Stimulated activated CD4-positive, alpha-beta T cell treated with anti-CD3 and anti-CD28 coated beads, Interleukin-4, amount 100 ng/mL, for 1 hour (primary cell): ENCODE results near the gene PTPN14.
A peak's percentile ranks its signal among the peaks of the same experiment; 100 is the strongest.

Experiments
- DNase-seq: peaks from one replicate; pipeline ENCODE4 v3.0.0-alpha.2; 2020

The PTPN14 gene

DNA sequence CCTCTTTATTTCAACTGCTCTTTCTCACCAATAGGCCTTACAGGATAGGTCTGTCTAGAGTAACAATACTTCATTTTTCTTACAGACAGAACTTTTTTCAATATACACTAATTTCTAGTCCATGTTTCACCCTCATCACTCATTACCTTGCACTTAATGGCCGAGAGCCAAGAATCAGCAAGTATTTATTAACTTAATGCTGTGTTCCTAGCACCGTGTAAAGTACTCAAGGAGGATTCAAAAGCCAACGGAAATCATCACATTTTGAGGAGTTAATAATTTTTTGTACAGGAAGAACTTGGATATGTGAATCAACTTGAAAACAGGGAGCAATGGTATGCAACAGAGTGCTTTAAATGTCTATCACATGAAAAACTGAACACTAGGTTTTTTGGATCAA is 102.0 kb downstream of the PTPN14 start:
- no peak for DNase-seq

DNA sequence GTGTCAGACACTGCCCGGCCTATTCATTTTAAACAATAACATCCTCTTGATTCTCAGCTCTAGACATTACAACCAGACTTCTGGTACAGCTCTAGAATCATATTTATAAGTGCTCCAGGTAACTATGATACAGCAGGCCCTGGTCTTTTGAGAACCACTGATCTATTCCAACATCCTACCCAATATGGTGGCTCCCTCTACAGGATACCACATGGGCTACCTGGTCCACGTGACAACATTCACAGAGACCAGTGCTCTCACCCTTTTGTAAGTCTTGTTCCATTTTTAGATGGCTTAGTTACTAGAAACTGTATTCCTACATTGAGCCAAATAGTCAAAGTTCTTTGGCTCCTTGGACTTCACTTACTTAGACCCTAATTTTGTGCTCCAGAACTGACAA is 102.9 kb downstream of the PTPN14 start:
- DNase-seq: no peak

DNA sequence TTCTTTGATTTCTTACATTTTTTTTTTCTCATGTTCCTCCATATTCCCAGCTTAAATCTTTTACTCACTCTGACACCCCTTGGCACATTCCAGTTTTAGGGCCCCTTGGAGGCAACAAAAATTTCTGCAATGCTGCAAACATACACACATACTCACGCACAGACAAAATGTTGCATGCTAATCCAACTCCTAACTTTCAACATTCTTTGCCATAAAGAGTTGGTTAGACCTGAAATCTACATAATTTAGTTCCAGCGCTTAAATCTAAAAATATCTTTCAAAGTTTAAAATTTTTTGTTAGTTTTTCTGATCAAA is 103.9 kb downstream of the PTPN14 start:
- no peak for DNase-seq

DNA sequence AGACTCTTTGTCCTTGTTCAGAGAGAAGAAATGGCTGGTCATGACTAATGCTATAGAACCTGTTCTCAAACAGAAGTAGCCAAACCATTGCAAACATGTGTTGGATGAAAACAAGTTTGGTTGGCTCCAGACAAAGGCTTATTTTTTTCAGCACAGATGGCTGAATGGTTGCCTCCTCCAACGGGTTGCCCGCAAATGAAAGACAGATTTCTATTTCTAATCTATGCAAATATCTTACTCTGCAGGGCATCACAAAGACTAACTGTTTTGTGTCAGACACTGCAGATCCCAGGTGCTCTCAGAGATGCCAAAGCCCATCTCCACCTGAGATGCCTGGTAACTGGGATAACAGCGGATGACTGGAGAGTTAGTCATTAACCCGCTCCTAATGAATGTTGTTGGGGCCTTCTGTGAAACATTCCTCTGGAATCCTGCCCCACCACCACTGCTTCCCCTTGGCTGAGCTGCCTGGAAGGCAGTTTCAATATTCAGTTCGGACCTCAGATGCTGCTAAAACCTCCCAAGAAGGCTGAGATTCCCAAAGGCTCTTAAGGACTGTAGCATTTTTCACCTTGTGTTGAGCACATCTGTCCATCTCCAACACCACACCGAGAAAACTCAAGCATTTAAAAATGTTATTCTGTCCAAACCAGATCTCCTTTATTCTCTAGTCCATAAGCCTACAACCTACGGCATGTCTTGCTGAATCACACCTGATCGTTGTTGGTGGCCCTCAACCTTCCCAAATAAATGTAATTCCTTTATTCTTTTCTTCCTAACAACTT is 104.4 kb downstream of the PTPN14 start:
- no peak for DNase-seq

DNA sequence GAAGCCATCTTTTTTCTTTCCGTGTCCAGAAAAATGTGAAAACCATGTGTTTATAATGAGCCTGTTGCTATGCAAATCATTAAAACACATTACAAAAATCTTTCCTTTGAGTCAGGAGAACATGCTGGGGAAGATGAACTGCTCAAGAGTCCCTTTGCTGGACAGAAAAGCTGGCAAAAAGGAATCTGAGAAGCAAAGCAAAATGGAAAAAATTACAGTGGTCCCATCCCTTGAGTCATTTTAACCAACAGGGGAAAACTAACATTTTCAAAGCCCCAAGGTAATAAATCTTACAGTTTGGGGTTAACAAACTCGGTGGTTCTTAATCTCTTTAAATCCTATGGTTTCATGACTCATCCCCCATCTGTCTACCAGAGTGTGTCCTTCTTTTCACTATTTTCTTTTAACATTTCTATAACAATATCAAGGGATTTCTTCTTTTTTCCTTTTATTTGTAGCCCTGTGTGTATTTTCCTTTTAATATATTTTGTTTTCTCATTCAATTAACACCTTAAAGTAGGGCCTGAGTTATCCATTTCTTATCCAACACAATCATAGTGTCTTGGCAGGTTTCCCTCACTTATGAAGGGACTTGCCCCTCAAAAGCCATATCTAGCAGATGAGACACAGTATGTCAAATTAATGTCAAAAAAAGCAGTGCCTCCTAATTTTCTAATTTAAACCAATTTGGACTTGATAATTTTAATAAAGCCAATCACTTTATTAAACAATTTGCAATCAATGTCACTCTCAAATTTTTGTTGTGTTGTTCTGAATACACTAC is 105.4 kb downstream of the PTPN14 start:
- DNase-seq: no peak

DNA sequence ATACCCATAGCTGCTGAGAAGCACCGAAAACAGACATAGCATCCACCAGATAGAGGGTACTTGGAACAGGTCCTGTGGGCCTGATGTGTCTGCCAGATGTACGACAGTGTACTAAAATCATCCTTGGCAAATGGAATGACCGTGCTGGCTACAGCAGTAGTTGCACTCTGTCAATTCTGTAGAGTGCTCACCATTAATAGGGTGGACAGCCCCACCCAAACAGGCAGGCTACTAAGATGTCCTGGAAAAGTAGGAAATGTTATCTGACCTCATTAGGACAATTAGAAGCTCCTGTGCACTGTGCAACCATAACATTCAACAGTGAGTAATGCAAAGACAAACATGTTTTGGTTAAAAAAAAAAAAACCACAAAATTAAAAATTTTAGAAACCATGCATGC is 106.2 kb downstream of the PTPN14 start:
- DNase-seq: no peak

DNA sequence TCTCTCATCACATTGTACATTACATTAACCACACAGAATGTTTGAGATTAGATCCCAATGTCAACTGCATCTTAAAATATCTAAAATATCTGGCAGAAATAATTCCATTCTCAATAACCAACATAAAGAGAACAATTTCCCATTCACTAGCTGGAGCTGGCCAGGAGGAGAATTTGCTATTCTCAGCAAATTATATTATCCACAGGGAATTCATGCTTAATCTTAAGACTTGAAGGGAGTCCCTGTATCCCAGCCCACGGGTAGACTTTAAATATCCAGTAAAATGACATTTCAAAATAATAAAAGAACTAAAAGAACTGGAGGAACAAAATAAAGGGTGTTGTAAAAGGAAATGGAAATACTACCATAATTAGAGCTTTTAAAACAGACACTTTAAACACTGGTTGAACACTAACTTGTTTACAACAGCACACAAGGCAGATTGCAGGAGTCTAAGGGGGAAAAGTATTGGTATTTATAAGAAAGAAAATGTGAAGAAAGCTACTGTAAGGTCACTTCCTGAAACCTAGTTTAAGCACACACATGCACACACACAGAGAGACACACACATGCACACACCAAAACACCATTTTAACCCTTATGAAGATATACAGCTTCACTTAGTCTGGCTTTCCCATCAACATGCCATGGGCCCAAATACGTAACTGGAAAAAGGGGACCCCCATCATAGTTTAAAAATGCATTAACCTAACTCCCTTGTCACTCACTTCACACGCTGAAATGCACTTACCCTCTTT is 107.0 kb downstream of the PTPN14 start:
- no peak for DNase-seq

DNA sequence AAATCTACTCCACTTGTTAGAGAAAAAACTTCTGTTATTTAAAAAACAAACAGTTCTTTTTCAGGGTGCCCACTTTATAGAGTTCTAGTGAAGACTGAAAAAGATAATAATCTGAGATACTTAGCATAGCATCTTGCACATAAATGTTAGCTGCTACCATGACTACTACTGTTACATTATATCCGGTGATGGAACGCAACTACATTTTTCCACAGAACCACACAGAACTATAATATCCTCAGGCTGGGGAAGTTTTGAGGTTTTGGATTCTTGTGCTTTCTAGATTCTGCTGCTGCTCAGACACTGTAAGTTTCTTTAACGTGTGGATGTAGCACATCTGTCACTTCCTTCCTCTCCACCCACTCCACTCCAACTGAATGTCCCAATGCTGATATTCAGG is 110.3 kb downstream of the PTPN14 start:
- DNase-seq: no peak

DNA sequence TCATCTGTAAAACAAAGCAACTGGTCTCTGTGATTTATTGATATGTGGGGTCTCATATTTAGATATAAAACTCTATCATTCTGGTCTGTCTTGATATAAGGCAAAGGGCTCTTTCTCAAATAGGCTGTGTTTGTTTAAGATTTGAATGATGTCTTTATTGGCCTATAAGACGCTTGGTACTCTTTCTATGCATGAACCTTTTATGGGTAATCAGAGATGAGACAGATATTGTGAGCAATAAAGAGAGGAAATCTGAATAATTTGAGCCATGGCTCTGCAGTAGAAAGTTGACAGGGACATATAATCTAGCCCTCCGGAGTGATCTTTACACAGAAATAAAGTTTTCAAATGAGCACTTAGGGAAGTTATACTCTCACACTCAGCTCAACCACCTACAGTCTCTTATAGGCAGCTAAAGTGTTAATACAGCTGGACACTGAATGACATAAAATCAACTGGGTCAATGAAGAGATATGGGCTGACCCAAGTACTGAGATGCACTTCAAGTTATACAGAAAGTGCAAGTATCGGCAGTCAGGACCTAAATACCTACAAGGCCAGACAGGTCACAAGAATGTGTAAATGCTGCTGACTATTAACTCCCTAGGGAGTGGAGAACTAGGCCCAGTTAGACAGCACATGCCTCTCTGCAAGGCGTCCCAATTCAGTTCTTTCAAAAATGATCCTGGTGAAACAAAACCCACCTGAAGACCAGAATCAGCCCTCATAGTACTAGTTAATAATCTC is 111.0 kb downstream of the PTPN14 start:
- DNase-seq: no peak

DNA sequence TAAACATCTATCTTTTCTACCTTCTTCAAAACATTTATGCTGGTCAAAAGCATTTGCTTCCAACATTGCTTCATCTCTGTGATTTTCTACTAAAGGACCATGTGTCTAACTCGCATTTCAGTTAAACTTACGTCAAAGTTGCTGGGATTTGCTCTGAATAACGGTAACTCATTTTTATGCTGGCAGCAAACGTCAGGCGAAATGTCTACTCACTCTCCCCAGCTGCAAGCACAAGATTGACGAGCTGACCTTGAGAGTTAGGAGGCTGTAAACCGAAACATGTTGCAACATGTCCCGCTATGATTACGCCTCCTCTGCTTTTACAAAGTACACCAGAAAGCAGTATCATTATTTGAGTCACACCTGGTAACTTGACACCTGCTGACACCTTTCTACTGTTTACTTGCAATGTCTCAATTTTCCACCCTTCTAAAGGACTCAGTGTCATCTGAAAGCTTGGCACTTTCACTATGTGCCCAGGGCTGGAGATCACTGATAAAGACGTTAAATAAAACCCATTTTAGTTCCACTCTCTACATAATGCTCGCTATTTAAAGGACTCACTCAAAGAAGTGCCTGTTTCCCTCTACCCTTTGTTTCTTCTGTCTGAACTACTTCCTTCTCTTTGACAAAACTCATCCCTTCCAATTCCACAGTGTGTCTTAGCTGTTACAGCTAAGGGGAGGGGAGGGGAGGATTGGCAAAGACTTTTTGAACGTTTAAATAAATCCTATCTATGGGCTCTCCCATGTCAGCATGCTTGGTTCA is 111.9 kb downstream of the PTPN14 start:
- no peak for DNase-seq

DNA sequence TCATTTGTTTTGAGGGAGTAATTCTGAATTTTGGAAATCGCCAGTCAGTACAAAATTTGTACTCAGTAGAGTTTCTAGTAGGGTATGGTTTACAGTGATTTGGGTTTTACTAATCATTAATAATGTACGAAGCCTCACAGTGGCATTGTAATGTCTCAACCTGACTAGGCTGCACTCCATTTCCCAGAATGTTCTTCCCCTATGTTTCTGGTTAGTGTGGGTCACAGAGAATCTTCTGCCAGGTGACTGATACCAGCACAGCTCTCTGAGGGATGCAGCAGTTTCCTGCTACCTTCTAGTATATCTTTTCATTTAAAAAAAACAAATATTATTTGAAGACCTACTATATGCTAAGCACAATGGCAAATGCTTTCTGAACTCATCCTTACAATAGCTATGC is 112.9 kb downstream of the PTPN14 start:
- DNase-seq: no peak

DNA sequence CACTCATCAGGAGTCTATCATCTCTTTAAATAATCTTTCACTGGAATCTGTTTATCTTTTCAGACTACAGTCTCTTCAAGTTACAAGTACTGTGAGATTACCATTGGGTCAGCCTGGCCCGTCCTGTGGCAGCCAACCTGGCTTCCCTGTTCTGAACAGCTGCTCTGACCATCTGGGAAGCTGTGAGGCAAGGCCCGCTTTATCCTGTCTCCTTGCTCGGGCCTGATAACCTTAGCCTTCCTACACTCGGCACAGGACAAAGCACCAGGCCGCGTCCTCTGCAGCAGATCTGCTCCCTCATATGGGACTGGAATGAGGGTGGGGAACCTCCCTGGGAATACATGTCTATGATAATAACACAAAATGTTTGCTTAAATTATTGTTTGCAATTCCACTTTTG is 113.3 kb downstream of the PTPN14 start:
- no peak for DNase-seq

DNA sequence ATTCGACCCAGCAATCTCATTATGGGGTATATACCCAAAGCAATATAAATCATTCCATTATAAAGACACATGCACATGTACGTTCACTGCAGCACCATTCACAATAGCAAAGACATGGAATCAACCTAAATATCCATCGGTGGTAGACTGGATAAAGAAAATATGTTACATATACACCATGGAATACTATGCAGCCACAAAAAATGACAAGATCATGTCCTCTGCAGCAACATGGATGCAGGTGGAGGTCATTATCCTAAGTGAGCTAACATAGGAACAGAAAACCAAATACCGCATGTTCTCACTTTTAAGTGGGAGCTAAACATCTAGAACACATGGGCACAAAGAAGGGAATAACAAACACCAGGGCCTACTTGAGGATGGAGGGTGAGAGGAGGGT is 115.5 kb downstream of the PTPN14 start:
- no peak for DNase-seq

DNA sequence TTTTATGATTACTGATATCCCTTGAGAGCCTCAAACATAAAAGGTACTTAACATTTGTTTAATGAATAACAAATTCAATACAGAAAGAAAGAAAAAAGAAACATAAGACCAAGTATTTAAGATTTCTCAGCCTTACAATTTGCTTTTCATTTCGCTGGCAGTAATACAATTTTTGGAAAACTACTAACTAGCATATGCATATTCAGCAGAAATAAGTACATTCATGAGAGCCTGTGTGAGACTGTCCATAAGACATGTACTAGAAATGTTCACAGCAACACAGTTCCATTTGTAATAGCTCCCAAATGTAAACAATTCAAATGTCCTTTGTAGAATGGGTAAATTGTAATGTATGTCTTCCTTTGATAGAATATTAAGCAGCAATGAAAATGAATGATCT is 119.2 kb downstream of the PTPN14 start:
- DNase-seq: no peak

DNA sequence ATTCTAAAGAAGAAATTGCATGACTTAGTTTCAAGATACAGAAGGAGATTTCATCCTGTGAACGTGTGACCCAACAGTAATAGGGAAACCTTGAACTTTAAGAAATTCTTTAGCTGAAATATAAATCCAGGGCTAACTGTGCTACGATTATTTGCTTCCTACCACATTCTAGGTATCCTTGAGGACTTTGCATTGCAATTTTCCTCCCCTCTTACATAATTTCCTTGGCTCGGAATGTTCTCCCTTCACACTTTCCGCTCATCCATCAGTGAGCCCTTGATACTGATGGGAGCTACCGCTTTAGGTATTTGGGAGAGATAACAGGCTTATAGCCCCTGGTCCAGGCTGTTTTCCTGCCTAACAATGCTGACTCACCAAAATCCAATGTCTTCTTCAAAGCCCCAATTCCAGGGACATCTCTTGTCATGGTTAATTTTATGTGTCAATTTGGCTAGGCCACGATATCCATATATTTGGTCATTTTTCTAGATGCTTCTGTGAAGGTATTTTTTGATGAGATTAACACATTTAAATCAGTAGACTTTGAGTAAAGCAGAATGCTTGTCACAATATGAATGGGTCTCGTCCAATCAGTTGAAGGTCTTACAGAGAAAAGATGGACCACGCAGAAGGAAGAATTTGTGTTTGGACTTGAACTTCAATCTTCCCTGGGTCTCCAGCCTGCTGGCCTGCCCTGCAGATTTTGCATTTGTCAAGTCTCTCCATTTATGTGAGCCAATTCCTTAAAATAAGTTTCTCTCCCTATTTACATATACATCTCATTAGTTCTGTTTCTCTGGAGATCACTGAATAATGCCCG is 121.2 kb downstream of the PTPN14 start:
- DNase-seq: no peak

DNA sequence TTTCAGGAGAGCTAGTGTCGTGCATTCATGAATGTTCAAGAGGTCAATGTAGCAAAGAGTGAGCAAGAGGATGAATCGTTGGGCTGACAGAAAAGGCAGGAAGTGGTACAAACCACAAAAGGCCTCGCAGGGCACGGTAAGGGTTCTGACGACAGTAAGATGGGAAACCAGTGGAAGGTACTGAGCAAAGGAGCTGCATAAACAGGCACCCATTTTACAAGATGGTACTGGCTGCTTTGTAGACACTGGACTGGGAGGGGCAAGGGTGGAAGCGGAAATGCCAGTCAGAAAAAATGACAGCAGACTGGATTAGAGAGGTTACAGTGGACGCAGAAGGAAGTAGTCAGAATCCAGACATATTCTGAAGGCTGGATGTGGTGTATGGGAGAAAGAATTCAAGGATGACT is 123.5 kb downstream of the PTPN14 start:
- peak; percentile 7 for DNase-seq

DNA sequence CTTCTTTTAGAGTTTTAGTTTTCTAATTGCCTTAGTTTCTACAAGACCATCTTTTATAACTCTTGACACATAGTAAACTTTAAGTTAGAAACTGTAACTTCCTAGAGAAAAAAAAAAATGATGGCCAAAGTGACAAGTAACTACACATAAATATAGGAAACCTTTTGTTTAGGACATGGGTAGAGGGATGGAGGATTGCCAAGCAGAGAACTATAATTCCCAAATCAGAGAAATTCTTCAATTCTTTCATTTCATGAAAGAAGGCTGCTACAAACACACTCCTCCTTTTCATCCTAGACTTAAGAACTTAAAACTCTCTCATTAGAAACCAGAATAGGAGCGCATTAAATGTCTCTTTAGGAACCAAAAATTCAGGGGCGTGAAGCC is 125.0 kb downstream of the PTPN14 start:
- DNase-seq: no peak

DNA sequence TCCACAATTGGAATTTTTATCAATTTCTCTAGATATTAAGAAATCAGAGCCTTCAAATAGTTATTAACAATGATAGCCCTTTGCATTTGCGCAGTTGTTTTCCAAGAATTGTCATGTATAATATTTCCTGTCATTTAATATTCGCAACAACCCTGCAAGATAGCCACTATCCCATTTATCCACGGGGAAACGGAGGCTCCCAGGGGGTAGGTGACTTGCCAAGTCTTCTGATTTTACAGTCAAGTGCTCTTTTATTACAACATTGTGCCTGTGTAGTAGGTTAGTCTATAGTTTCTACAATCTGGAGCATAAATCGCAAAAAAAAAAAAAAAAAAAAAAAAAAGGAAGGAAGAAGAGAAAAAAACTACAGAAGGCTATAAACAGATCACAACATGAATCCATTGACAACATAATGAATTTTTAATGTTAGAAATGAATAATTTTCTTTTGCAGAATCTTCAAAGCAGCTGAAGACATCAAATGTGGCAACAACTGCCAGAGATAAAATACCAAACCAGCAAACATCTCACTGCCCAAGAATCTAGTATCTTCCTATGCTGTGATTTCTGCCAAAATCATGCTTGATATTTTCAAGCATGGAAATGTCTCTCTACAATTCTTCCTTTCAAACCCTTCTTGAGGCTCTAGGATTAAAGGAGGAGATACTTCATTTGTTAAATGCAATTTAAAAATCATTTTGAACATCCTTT is 125.5 kb downstream of the PTPN14 start:
- no peak for DNase-seq

DNA sequence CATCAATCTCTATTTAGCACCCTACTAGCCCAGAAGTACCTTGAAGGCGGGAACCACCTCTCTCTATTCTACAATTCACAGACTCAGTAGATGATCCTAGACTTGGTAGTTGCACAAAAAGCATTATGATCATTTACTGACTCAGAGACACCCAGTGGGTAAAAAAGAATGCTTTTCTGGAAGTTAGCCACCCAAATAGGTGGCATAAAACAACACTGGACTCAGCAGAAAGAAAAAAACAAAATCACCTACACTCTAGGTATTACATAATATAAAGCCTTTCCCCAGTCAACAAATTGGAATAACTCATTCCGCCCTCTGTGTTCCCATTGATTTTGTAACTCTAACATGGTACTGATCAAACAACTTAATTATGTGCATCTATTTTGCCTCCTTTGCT is 126.3 kb downstream of the PTPN14 start:
- DNase-seq: no peak

DNA sequence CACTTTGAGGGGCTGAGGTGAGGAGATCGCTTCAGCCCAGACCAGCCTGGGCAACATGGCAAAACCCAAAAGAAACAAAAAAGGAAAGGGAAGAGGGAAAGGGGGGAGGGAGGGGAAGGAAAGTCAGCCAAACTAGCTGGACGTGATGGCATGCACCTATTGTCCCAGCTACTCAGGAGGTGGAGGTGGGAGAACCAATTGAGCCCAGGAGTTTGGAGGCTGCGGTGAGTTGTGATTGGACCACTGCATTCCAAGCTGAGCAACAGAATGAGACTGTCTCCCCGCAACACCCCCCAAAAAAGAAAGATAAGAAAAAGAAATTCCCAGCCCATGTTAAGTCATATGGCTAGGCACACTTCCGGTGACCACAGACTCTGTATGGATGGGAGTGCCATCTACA is 128.4 kb downstream of the PTPN14 start:
- no peak for DNase-seq

DNA sequence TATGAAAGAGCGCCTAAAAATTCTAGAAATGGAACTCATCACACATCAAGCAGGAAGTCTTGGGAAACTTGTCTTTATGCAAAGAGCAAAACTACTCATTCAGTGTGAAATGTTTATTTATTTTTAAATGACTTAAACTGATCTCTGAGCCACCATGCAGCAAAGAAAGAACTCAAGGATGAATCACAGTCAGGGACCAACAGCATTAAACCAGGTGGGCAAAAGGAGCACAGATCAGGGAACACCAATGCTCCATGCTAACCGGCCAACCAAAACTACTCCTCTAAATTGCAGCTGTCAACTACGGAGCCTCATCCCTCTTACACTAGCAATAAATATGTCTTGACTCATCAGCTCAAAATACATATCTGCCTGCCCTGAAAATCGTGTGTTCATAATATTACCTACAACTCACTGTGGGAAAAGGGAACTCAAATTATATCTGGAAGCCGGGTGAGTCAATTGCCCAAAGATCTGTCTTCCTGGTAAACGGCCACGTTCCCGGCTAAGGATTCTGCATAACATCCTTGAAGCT is 129.2 kb downstream of the PTPN14 start:
- no peak for DNase-seq
